ENCODE measurements around the gene SLC25A27.

SLC25A27 gene

GRCh38 chr6:46652603-46653438 lies at the start of gene SLC25A27, which contains the start of gene CYP39A1:
TSS of gene SLC25A27 (plus strand) at chr6:46652975. CDS start at chr6:46653193, 218 bp downstream.
TSS of gene CYP39A1 (minus strand) at chr6:46652818. CDS start at chr6:46652582, 236 bp downstream.
- in situ Hi-C loops (cut with MboI; ENCODE audit: low sequenced_read_pairs) = no loop called here

GRCh38 chr6:46605091-46605797 lies 47.5 kb upstream of the SLC25A27 start:
- in situ Hi-C loops (cut with MboI; ENCODE audit: low sequenced_read_pairs) = no loop called here

- in situ Hi-C loops (cut with MboI; ENCODE audit: low sequenced_read_pairs) = no loop called here
Observed at GRCh38 chr6:46606338-46606737, 46.4 kb upstream of the SLC25A27 start.

- in situ Hi-C loops (cut with MboI; ENCODE audit: low sequenced_read_pairs) = no loop called here
Observed at GRCh38 chr6:46610862-46611553, 41.8 kb upstream of the SLC25A27 start.

GRCh38 chr6:46612645-46613044 lies 40.1 kb upstream of the SLC25A27 start:
- in situ Hi-C loops (cut with MboI; ENCODE audit: low sequenced_read_pairs) = no loop called here

- in situ Hi-C loops (cut with MboI; ENCODE audit: low sequenced_read_pairs) = no loop called here
Observed at GRCh38 chr6:46618726-46619125, 34.0 kb upstream of the SLC25A27 start.

- in situ Hi-C loops (cut with MboI; ENCODE audit: low sequenced_read_pairs) = loop anchor here (25.0 kb wide), 1 partner anchor 214 kb away; no protein-coding TSS in a partner anchor
Observed at GRCh38 chr6:46626228-46626909, 26.4 kb upstream of the SLC25A27 start.

- in situ Hi-C loops (cut with MboI; ENCODE audit: low sequenced_read_pairs) = loop anchor here (25.0 kb wide), 1 partner anchor 215 kb away; no protein-coding TSS in a partner anchor
Observed at GRCh38 chr6:46626976-46627375, 25.8 kb upstream of the SLC25A27 start.

GRCh38 chr6:46628498-46628897 lies 24.3 kb upstream of the SLC25A27 start:
- in situ Hi-C loops (cut with MboI; ENCODE audit: low sequenced_read_pairs) = loop anchor here (25.0 kb wide), 1 partner anchor 216 kb away; no protein-coding TSS in a partner anchor

- in situ Hi-C loops (cut with MboI; ENCODE audit: low sequenced_read_pairs) = loop anchor here (25.0 kb wide), 1 partner anchor 217 kb away; no protein-coding TSS in a partner anchor
Observed at GRCh38 chr6:46628976-46629375, 23.8 kb upstream of the SLC25A27 start.

GRCh38 chr6:46629691-46630090 lies 23.1 kb upstream of the SLC25A27 start:
- in situ Hi-C loops (cut with MboI; ENCODE audit: low sequenced_read_pairs) = loop anchor here (25.0 kb wide), 1 partner anchor 217 kb away; no protein-coding TSS in a partner anchor

- in situ Hi-C loops (cut with MboI; ENCODE audit: low sequenced_read_pairs) = loop anchor here (25.0 kb wide), 1 partner anchor 220 kb away; no protein-coding TSS in a partner anchor
Observed at GRCh38 chr6:46632053-46632452, 20.7 kb upstream of the SLC25A27 start.

GRCh38 chr6:46635462-46635861 lies 17.3 kb upstream of the SLC25A27 start:
- in situ Hi-C loops (cut with MboI; ENCODE audit: low sequenced_read_pairs) = loop anchor here (25.0 kb wide), 1 partner anchor 223 kb away; no protein-coding TSS in a partner anchor

- in situ Hi-C loops (cut with MboI; ENCODE audit: low sequenced_read_pairs) = loop anchor here (25.0 kb wide), 1 partner anchor 225 kb away; no protein-coding TSS in a partner anchor
Observed at GRCh38 chr6:46637145-46637544, 15.6 kb upstream of the SLC25A27 start.

GRCh38 chr6:46637933-46638332 lies 14.8 kb upstream of the SLC25A27 start:
- in situ Hi-C loops (cut with MboI; ENCODE audit: low sequenced_read_pairs) = loop anchor here (25.0 kb wide), 1 partner anchor 226 kb away; no protein-coding TSS in a partner anchor

- in situ Hi-C loops (cut with MboI; ENCODE audit: low sequenced_read_pairs) = loop anchor here (25.0 kb wide), 1 partner anchor 226 kb away; no protein-coding TSS in a partner anchor
Observed at GRCh38 chr6:46638650-46639049, 14.1 kb upstream of the SLC25A27 start.

GRCh38 chr6:46642928-46643751 lies 9.6 kb upstream of the SLC25A27 start:
- in situ Hi-C loops (cut with MboI; ENCODE audit: low sequenced_read_pairs) = loop anchor here (25.0 kb wide), 1 partner anchor 231 kb away; no protein-coding TSS in a partner anchor

- in situ Hi-C loops (cut with MboI; ENCODE audit: low sequenced_read_pairs) = loop anchor here (25.0 kb wide), 1 partner anchor 233 kb away; no protein-coding TSS in a partner anchor
Observed at GRCh38 chr6:46645265-46645664, 7.5 kb upstream of the SLC25A27 start.

- in situ Hi-C loops (cut with MboI; ENCODE audit: low sequenced_read_pairs) = loop anchor here (25.0 kb wide), 1 partner anchor 236 kb away; no protein-coding TSS in a partner anchor
Observed at GRCh38 chr6:46648108-46648507, 4.7 kb upstream of the SLC25A27 start.
